Epithelial cell of proximal tubule (primary cell): ENCODE data around the gene RERE. TPM values are rescaled to one million over a fixed set of nuclear protein-coding genes. Genes with fewer than 3 reads are reported as not detected.
"Not testable (repeated sequence)": the region's sequence is repeated elsewhere in the genome, so short reads cannot be mapped to it uniquely, and the experiment has no call there.

Experiments
- DNase-seq: peaks from one replicate; pipeline ENCODE4 v3.0.0-alpha.2; 2011; ENCODE audit warnings: low read depth
- H3K4me3 ChIP-seq: 2 replicates; pipeline ENCODE4 v1.5.1; 2011; ENCODE audit warnings: low read depth, mild to moderate bottlenecking, low read length
- total RNA-seq: library from RNA; depleted of rRNA; stranded (reverse); fragments of >200 nt; gene quantifications from 2 replicates; pipeline ENCODE4 v1.2.3, GENCODE V29; 2015
- TF ChIP-seq, protein P1 (sequence below): conservative IDR thresholded peaks from 2 replicates; pipeline ENCODE4 v1.5.1; 2012; ENCODE audit warnings: low read depth, mild to moderate bottlenecking, low read length

The RERE gene
- total RNA-seq, 1 donor from 2014 or later = 18.0 TPM

DNA sequence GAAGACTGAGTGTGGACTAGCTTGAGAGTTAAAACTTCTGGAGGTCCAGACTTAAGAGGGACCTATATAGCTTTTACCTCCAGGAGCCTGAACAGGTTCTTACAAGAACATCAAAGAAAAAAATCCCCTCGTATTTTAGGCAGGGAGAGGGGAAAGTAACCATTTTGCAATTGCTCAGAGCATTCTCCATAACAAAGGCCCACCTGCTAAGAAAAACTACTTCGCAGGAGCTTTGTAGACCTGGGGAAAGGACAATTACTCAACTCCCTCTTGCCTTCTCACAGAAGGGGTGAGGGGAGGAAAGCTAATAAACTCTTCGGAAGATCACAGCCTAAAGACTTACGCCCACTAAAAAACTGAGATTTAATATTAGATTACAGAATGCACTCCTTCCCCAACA is 86.3 kb downstream of the RERE start:
- TF ChIP-seq, protein P1, sequence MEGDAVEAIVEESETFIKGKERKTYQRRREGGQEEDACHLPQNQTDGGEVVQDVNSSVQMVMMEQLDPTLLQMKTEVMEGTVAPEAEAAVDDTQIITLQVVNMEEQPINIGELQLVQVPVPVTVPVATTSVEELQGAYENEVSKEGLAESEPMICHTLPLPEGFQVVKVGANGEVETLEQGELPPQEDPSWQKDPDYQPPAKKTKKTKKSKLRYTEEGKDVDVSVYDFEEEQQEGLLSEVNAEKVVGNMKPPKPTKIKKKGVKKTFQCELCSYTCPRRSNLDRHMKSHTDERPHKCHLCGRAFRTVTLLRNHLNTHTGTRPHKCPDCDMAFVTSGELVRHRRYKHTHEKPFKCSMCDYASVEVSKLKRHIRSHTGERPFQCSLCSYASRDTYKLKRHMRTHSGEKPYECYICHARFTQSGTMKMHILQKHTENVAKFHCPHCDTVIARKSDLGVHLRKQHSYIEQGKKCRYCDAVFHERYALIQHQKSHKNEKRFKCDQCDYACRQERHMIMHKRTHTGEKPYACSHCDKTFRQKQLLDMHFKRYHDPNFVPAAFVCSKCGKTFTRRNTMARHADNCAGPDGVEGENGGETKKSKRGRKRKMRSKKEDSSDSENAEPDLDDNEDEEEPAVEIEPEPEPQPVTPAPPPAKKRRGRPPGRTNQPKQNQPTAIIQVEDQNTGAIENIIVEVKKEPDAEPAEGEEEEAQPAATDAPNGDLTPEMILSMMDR = no peak
- no peak overlapping the region for H3K4me3 ChIP-seq
- DNase-seq = no peak

DNA sequence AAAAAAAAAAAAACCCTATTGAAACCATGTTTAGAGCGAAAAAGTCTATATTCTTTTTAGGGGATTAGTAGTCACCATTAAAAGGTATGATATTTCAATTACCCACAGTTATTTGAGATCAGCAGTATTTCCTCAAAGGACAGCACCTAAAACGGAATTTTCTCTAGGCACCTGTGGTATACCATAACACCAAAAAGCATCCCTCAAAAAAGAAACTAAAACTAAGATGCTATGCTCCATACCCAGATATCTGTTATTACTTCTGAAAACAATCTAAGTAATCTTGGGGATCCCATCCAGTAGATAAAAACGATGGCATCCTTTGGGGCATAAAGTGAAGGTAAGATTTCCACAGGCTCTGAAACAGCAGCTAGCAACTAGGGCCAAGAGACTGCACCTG is 89.0 kb downstream of the RERE start:
- DNase-seq = no peak
- H3K4me3 ChIP-seq = no peak overlapping the region
- TF ChIP-seq, protein P1 = no peak

DNA sequence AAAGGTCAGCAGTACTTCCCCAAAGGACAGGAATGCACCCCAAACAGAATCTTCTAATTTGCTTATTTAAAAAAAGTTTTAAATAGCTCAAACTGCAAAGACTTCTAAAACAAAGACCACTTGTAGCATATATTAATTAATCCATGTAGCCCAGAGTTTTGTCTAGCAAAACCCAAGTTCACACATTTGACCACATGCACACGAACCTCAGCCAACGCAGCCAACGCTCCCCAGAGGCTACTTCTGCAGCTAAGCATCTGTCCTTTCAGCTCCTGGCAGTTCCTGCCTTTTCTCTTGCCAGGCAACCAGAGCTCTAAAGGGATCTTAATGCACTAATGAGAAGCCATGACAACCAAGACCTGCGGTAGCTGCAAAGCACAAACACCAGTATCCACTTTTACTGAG is 89.6 kb downstream of the RERE start:
- TF ChIP-seq, protein P1 = no peak
- DNase-seq = no peak
- H3K4me3 ChIP-seq = no peak overlapping the region

DNA sequence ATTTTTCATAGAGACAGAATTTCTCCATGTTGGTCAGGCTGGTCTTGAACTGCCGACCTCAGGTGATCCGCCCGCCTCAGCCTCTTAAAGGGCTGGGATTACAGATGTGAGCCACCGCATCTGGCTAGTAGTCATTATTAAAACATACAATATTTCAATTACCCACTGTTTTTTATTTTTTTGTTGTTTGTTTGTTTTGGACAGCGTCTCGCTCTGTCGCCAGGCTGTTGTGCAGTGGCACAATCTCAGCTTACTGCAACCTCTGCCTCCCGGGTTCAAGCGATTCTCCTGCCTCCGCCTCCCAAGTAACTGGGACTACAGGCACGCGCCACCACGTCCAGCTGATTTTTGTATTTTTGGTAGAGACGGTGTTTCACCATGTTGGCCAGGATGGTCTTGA is 90.1 kb downstream of the RERE start:
- not testable (repeated sequence) for H3K4me3 ChIP-seq, DNase-seq

DNA sequence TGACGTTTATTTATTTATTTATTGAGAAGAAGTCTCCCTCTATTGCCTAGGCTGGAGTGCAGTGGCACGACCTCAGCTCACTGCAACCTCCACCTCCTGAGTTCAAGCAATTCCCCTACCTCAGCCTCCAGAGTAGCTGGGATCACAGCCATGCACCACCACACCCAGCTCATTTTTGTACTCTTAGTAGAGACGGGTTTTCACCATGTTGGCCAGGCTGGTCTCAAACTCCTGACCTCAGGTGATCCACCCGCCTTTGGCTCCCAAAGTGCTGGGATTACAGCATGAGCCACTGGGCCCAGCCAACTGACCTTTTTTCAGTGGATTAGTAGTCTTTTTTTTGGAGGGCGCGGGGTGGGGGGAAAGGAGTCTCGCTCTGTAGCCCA is 90.6 kb downstream of the RERE start:
- not testable (repeated sequence) for DNase-seq

DNA sequence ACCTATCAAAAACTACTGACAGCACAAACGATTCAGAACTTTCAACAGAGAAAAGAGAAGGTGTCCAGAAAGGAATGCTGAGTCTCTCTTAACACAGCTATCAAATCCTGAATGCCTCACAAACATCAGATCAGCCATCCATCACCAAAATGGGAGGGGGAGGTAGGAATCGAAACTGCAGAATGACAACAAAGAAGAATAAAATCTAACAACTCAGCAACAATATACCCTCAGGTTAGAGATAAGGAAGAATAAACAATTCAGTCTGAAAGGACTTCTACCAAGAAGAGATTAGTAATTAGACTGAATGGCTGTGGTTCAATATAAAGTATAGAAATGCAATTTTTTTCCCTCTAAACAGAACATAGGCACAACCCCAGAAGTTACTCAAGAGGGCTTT is 94.4 kb downstream of the RERE start:
- DNase-seq = no peak
- no peak overlapping the region for H3K4me3 ChIP-seq
- TF ChIP-seq, protein P1 = no peak

More for the DNA sequence above, 90.6 kb downstream of the RERE start:
- H3K4me3 ChIP-seq = not testable (repeated sequence)

DNA sequence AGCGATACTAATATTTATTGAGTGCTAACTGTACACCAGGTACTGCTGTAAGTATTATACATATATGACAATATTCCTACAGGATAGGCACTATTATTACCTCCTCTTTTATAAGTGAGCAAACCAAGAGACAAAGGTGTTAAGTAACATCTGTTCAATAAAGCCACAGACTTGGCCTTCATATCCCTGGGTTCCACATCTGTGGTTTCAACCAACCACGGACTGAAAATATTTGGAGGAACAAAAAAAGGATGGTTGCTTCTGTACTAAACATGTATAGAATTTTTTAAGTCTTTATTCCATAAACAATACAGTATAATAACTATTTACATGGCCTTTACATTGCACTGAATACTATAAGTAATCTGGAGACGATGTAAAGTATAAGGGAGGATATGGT is 95.1 kb downstream of the RERE start:
- no peak overlapping the region for H3K4me3 ChIP-seq
- no peak for DNase-seq
- TF ChIP-seq, protein P1 = no peak

DNA sequence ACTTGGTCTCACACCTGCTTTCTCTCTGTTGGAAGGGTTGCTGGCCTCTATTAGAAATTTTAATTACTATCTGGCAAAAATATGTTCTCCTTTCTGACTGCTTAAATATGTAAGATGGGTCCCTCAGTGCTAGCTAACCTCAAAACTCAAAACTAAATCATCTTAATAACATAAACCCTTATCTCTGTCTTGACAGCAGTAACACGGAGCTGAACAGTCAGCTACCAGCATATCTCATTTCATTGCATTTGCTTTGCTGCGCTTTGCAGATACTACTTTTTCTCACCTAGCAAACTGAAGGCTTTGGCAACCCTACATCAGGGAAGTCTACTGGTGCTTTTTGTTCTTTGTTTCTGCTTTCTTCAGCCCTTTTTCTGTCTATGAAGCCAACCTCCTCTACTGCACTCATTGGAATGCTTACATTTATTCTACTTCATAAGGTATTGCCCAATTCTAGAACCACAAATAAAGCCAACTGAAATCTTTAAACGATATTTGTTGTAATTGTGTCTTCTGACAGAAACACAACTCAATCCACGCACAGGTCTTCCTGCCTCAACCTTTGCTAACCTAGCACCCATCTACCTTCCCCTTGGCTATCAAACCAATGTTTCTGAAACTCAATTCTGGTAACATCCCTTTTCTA is 95.6 kb downstream of the RERE start:
- DNase-seq = no peak
- TF ChIP-seq, protein P1 = no peak
- no peak overlapping the region for H3K4me3 ChIP-seq
